Activated naive CD4-positive, alpha-beta T cell (primary cell): ENCODE measurements around the gene UBE3D.

Experiments used
- DNase-seq, 4 experiments: peaks; one replicate each; lab custom pipeline; 2025; lab: John Stamatoyannopoulos, UW

The UBE3D gene

DNA sequence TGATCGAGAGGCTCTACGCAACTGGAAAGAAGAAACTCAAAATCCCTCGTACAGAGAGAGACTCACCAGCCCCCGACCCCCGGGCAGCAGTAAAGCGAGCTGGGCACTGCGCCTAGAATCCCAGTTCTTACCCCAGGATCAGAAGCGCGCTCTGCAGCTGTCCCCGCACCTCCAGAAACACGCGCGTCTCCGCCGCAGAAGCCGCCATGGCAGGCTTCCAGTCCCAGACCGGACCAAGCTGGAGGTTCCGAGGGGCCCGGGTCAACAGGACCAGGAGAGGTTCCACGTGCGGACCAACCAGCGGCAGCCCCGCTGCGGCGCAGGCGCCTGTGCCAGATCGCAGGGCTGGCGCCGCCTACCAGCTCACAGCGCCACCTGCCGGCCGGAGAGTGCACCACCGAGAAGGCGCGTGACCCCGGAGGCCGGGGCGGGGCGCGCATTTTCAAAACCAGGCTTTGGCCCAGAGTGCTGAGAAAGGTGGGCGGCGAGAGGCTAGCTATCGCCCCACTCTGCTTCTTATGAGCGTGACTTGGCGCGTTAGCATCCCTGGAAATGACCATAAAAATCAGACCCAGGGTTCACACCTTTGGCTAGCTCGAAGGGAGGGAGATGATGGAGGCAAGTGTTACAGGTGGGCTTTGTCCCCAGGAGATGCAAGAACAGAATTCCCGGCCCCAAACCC lies at the start of gene UBE3D:
Gene UBE3D (minus strand): TSS at position 331 of the 682 bp plus-strand sequence. CDS start 123 bp downstream, at position 208.
- peak; percentile 88 to 95 (median 92) for DNase-seq

DNA sequence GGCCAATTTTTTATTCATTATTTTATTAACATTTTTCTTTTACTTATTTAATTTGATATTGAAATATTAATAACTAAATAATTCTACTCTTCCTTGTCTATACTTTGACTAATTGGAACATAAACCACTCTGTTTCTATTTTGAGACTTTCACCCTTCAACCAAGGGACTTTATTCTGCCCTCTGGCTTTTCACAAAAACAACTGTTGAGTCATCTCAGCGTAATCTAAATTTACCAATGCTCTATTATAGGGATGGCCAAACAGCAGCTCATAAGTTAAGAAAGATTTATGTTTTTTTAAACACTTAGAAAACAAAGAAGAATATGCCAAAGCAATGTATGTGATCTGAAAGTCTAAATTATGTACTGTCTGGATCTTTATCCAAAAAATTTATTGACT lies 48.5 kb upstream of the UBE3D start:
- no peak for DNase-seq

DNA sequence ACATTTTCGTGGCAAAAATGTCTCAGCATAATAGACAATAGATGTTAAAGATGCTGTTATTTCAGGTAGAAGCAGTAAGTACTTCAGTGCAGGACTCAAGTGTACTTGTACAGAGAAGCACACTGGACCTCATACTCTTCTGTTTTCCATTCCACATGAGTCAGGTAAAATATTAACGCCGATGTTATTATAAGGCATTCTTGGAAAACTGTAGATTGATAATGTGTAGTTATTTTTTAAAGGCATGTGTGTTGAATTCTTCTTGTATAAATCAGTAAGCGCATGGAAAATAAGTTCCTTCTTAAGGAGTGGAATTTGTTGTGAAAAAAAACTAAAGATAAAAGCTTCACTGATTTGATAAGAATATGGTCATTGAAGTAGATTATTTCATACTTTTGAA lies 47.6 kb upstream of the UBE3D start:
- no peak for DNase-seq

DNA sequence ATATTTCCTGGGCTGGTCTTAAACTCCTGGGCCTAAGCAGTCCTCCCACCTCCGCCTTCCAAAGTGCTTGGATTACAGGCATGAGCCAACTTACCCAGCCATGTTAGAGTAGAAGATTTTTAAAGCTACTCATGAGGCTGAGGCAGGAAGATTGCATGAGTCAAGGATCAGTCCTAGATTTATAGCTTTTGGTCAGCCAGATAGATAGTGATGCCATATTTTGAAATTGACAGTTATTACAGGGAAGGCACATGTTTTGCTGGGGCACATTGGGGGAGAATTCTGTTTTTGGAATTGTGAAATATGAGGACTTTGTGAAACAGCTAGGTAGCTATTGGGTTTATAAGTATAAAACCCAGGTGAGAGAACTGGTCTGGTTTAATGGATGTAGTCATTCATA lies 42.7 kb upstream of the UBE3D start:
- DNase-seq, result no peak

GRCh38 chr6:83098589-83098988 lies 32.9 kb upstream of the UBE3D start:
- no peak for DNase-seq

DNA sequence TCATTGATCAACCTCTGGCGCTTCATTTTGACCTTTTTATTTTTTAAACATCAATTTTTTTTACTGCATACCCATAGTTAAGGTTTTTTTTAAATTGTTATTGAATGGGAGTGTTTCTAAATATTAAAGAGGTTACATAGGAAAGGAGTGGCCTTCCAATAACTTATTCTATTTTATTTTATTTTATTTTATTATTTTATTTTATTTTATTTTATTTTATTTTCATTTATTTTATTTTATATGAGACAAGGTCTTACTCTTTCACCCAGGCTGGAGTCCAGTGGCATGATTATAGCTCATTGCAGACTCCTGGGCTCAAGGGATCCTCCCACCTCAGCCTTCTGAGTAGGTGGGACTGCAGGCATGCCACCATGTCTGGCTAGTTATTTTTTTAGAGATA lies 32.0 kb upstream of the UBE3D start:
- DNase-seq, result no peak

GRCh38 chr6:83097204-83097603 lies 31.6 kb upstream of the UBE3D start:
- no peak for DNase-seq

GRCh38 chr6:83096791-83097190 lies 31.1 kb upstream of the UBE3D start:
- no peak for DNase-seq

GRCh38 chr6:83092756-83093399 lies 27.2 kb upstream of the UBE3D start:
- DNase-seq, result no peak

DNA sequence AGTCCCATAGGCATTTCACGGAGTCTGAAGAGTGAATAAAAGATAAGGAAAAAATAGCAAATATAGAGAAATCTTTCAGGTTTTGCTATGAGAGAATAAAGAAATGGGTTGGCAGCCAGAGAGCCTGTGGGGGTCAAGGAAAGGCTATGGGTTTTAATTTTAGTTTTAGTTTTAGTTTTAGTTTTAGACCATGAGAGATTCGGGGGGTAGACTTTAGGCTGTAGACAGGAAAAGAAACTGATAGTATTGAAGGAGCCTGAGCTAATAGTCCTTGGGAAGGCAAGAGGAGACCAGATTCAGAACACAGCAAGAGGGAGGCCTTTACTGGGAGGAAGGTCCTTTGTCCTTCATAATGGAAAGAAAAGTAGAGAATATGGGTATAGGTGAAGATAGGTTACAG lies 21.1 kb upstream of the UBE3D start:
- DNase-seq, result no peak

- no peak for DNase-seq
Observed at GRCh38 chr6:83083476-83083875, 17.8 kb upstream of the UBE3D start.

- no peak for DNase-seq
Observed at GRCh38 chr6:83073615-83074014, 8.0 kb upstream of the UBE3D start.

- DNase-seq, result no peak
Observed at GRCh38 chr6:83072726-83073125, 7.1 kb upstream of the UBE3D start.

DNA sequence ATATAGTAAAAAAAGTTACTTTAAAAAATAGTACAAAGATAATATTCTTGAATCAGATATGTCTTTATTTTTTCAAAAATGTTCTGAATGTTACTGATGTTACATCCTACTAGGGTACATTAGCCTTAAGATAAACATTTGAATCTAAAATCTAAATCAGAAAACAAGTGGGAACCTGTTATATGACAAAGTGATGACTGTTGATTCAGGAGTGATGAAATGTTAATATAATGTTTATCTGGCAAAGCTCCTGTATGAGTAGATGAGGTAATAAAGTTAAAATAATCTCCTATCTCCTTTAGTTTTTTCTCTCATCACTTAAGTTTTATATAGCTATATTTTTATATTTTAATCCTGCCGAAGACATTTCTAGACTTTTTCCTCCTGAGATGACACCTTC lies 6.1 kb upstream of the UBE3D start:
- DNase-seq, result no peak

DNA sequence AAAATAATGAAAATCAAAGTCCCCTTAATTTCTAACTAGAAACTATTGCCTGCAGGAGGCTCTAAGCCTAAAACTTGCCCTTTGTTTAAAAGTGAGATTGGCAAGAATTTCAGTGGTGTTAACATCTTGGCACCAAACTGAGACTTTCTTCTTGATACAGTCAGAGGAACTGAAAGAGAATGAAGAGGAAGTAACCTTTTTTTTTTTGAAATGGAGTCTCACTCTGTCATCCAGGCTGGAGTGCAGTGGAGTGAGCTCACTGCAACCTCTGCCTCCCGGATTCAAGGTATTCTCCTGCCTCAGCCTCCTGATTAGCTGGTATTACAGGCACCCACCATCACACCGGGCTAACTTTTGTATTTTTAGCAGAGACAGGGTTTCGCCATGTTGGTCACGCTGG lies 5.4 kb upstream of the UBE3D start:
- DNase-seq, result no peak

DNA sequence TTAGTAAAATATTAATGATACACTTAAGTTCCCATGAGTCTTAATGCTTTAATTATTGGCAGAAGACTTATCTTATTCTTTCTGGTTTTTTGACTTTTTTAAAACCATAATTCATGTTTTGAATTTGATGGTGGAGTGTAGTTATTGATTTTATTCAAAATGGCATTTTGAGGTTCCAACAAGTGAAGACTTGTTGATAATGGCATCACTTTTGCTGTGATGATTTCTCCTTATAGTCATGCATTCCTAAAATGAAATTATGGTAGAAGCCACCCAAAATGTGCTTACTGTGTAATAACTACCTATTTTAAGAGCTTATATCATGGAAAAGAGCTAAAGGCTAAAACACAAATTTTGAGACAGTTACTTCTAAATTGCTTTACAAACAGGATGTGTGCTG lies 4.0 kb upstream of the UBE3D start:
- DNase-seq, result no peak

- no peak for DNase-seq
Observed at GRCh38 chr6:83068616-83069015, 3.0 kb upstream of the UBE3D start.

GRCh38 chr6:83067448-83068439 lies 2.1 kb upstream of the UBE3D start, which contains the start of gene DOP1A:
DOP1A (plus strand) TSS chr6:83067671; CDS start chr6:83096978, 29,307 bp downstream.
- DNase-seq, result peak; percentile 88 to 97 (median 96)

DNA sequence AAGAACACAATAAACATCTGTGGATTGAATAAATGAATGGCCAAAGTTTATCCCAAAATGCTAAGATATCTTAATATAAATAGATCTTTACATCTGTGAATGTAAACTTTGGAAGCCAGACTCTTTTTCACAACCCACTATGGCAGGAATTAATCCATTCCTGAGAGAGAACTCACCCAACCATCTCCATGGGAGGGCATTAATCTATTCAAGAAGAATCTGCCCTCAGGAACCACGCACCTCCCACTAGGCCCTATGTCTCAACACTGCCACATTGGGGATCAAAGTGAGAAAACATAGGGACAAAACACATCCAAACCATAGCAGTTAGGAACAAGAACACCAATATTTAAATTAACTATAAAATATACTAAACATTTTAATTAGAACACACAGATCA lies 3.4 kb downstream of the UBE3D start:
- no peak for DNase-seq

DNA sequence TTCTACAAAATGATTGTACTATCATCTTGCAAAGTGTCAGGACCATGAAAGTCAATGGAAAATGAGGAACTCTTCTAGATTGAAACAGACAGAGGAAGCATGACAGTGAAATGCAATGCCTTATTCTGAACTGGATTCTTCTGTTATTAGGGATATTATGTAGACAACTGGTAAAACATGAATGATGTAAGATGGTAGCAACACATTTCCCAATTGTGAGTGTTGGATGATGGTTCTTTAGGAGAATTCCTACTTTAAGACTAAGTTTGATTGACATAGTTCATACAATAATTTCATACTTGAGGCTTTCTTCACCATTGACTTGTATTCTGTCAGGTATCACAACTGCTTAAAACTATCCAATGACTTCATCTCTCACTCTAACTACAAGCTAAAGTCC lies 4.5 kb downstream of the UBE3D start:
- no peak for DNase-seq

DNA sequence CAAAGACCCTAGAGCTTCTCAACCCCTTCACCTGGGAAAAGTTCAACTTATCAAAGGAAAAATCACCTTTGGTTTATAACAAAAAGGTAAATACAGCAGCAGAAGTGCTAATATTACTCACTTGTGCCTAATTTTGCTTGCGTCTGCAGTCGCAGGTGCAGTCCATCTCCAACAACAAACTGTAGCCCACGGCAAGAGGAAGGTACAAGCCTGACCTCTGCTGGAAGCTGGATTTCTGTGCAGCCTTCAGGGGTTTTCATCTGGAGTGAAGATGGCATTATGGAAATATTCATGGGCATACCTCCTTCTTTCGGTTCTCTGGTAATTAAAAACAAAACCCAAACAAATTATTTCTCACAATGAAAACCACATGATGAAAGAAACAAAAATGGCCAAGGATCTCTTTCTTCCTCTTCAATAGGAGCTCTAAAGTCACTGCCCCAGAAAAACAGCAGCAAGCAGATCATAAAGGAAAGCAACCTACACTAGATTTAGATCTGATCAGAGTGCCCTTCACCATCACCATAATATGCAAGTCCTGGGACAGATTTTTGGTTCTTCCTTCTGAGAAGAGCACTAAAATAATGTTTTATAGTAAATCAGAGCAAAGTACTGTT lies 7.8 kb downstream of the UBE3D start:
- no peak for DNase-seq

DNA sequence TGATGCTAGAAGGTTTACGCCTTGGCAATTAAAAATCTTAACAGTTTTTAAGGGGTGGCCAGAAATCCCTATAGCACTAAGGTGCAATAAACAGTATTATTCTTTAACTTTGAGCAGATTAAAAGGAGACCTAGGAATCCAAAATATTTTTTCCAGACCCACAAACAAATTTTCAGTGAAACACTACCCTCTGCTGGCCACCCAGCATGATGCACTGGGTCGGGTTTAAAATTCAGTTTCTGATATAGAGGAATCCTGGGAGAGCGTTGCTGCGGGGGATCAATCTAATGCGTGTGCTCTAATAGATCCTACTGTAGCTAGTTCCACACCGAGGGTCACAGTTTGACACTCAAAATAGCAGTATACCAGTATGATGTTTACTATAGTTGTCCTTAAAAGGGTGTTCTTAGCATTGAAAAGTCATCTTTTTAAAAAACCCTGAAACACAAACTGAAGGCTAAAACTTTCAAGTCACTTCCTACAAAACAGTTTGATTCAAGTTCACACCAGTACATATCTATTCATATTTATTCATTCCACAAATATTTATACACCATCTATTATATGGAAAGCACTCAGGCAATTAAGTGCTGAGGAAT lies 10.2 kb downstream of the UBE3D start:
- DNase-seq, result peak in 1 of 4 experiments; percentile 1
